NCI-H748 (cell line): Measurements from ENCODE around the gene PRKD2.
A peak's percentile ranks its signal among the peaks of the same experiment; 100 is the strongest.

Source experiments
- DNase-seq: peaks from one replicate; lab custom pipeline; 2025; ENCODE audit not compliant: unreplicated experiment; lab: John Stamatoyannopoulos, UW

Gene PRKD2

DNA sequence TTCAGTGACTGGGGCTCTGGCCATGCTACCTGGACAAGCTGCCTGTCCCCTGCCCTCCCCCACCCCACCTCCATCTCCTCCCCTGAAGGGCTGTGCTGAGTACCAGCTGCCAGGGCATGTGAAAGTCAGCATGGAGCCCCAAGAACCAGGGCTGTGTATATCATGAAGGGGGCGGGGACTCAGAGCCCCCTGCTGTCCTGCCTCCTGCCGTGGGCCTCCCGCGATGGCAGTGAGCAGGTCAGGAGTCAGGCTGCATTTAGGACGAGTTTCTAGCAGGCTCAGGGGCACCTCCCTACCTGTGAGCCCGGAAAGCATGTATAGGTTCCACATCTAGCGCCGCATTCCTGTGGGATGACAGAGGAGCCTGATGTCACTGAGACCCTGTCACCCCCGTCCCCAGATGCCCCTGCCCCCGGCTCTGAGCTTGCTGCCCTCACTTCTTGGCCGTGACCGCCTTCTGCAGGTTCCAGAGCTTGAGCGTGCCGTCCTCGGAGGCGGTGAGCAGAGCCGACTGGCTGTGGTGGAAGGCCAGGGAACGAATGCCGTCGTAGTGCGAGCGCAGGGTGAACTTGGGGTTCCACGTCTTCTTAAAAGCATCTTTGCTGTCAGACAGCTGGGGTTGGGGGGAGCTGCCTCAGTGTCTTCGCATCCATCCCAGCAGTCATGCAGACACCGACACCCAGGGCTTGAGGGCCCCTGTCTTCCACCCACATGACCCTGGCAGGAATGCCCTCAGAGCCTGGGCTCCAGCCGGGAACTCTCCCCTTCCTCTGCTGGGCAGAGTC, 8.3 kb upstream of the PRKD2 start:
- no peak for DNase-seq

DNA sequence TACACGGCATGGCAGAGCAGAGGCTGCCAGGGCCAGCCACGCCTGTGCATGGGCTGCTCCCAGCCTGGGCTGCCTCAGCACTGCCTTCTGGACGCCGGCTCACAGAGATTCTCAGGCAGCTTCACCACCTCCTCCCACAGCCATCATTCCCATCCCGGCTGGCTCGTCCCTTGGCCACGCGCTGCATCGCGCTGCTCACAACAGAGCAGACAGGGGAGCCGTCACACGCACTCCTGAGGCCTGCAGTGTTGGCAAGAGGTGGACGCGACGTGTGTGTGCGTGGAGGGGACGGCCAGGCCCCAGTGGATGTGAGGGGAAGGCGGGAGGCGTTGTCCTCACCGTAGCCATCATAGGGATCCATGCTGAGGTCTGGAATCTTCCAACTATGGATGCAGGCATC, 7.6 kb upstream of the PRKD2 start:
- DNase-seq, result no peak

DNA sequence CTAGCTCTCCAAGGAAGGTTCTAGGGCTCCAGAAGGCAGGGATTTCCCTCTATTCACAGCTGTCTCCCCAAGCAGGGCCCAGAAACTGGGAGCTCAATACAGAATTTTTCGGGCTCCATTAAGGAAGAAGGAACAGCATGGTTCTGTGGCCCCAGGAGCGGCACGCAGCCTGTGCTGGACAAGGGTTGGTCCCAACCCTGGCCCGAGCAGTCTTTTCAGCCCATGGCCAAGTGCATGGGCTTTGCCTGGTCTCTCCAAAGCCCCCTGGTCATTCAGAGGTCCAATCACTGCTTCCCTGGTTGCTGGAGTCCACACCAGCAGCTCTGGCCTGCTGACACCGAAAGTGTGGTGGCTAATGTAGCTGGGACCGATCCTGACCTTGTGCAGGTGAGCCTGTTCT, 6.6 kb upstream of the PRKD2 start:
- no peak for DNase-seq

DNA sequence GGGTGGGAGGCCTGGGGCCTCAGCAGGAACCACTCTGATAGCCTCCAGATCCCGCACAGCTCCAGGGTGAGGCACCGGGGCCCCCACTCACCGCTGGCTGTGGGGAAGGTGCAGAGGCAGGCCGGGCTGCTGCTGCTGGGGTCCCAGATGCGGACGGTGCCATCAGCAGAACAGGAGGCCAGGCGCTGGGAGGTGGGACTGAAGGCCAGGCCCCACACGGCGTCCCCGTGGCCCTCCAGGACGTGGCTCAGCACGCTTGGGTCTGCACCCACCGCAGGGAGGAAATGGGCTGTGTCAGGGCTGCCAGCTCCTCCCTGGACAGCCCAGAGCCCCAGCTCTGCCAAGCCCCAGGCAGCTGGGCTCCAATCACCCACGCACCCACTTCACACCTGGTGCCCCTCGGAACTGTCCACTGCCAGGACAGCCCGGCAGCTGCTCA, 6.1 kb upstream of the PRKD2 start:
- DNase-seq, result no peak

DNA sequence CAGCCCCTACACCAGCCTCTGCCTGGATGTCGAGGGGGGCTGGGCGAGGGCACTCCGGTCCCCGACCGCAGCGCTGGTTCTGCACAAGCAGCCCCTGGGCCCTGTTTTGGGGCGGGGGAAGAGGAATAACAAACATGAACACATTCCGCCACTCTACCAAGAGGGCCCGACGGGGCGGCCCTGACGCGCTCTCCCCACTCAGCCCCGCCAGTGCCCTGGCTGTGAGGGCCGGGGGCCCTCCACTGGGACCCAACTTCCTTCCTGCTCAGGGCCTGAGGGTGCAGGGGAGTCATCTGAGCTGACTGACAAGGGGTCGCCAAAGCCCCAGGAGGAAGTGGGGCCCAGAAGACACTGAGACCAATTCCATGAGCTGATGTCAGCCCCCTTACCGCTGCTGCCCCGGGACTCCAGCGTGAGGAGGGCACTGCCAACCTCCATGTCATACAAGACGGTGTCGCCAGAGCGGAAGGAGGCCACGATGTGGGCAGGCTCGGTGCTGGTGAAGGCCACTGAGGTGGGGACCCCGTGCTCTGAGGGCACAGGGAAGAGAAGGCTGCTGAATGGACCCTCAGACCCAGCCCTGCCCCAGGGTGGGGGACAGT, 5.6 kb upstream of the PRKD2 start:
- DNase-seq, result no peak

DNA sequence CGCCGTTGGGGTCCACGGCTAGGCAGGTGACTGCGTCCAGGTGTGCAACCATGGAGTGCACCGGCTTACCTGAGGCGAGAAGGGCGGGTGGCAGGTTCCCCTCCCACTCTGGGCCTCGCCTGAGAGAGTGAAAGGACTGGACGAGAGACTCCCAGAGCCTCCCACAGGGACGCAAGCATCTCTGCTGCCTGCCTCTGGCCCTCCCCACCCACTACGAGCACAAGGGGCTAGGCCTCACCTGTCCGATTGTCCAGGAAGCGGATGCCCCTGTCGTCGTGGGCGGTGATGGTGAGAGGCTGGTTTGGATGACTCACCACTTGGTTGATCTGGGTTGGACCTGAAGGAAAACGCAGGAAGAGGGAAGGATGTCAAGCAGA, 5.1 kb upstream of the PRKD2 start:
- DNase-seq, result no peak

DNA sequence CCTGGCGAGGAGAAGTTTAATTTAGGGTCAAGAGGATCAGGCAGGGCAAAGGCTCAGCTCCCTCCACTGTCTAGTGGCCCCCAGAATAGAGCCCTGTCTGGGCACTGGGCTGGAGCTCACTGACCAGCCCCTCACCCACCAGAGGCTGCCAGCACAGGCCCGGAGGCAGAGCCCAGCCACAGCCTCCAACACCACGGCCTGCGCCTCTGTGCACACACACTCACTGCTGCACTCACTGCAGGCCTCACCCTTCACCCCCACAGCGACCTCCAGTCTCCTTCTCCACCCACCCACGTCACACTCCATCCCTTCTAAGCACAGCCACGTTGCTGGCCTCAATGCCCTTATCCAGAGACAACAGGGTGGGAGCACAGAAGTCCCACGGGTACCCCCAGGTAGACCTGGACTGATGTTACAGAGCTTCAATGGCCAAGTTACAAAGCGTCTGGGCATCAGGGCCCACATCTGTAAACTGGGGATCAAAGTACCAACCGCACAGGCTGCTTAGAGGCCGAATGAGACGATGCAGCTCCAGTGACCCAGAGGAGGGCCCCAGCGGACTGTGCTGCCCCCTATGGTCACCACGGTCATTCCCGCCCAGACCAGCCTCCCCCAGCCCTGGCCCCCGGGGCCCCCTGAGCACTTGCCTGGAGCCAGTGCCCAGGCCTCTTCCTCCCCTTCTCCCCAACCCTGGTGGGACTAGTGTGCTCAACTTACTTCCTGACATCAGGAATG, 4.5 kb upstream of the PRKD2 start:
- DNase-seq, result no peak

DNA sequence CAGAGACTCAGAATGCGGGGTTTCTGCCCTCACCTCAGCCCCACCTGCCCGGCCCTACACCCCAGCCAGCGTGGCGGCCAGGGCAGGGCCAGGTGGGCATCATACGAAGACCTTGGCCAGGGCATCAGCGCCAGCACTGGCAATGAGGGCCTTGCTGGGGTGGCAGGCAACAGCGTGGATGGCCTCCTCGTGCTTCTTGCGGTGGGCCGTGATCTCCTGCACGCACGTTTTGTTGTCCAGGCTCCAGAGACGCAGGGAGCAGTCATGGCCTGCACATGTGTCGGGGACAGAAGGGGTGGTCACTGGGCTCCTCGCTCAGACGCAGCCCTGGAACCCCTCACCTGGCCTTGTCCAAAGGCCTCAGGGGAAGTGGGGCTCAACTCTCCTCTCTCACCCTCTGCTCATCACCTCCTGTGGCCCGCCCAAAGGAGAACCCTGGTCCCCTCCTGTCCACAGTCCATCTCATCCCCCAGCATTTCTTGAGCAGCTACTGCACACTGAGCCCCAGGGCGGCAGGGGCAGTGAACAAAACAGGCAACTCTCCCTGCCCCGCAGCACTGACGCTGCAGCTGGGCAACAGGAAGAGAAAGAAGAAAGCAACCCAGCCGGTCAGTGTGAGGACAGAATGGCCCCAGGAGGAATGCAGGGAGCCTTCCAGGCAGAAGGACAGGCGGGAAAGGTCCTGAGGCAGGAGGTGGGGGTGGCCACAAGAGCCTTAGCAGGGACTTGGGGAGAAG, 3.8 kb upstream of the PRKD2 start:
- DNase-seq, result no peak

DNA sequence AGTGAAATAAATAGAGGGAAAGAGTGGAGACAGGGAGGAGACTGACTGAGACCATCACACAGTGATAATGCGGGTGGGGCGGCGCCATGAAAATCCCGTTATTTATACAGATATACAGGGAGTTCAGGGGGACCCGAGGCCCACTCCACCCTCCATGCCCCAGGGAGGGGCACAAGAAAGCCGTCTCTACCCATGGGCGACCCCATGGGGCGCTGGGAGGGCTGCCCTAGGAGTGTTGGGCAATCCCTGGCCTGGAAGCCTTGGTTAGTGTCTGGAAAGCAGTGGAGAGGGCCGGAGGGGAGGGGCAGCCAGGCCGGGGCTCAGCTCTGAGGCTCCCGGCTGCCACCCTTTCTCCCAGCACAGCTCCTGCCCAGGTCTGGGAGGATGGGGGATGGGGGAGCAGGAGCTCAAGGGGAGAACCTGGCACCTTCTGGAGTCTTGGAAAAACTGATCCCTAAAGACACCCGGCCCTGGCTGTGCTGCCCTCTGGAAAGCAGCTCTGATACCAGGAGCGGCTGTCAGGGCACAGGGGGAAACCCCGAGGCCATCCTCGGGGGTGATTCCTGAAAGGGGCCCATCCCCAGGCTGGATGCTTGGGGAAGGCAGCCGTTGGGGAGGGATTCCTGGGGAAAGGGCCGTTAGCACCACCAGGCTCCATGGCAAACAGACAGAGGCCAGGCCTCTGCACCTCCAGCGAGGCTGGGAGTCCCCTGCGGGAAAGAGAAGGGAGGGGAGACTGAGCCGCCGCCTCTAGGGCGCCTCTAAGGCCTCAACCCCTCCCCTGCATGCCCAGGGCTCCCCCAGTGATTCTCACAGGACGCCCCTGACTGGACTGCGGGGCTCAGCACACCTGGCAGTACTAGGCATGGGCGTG, 3.0 kb upstream of the PRKD2 start:
- no peak for DNase-seq

DNA sequence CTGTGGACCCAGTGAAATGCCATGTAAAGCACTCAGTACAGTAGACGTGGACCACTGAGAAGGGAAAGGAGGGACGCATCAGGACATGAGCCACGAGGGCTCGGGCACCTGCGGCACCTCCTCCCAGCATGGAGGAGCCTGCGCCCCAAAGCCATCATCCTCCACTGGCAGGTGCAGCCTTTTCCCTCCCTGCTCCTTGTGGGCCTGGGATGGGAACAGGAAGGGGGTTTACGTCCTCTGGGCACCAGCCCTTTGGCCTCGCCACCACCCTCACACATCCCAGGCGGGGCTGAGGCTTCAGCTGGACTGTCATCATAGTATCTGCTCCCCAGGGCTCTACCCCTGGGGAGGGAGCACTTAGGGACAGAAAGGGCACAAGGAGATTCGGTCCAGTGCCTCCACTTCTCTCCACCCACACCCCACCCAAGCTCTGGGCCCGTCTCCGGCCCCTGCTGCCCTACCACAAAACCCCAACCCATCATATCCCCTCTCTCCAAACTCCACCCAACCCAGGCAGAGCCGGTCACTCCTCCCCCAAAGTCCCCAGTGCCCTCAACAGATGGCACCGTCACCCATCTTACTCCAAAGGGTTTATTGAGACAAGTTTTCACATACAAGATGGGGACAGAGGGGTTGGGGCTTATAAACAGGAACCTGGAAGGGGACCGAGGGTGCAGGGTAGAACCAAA, 2.2 kb upstream of the PRKD2 start:
- DNase-seq, result no peak

DNA sequence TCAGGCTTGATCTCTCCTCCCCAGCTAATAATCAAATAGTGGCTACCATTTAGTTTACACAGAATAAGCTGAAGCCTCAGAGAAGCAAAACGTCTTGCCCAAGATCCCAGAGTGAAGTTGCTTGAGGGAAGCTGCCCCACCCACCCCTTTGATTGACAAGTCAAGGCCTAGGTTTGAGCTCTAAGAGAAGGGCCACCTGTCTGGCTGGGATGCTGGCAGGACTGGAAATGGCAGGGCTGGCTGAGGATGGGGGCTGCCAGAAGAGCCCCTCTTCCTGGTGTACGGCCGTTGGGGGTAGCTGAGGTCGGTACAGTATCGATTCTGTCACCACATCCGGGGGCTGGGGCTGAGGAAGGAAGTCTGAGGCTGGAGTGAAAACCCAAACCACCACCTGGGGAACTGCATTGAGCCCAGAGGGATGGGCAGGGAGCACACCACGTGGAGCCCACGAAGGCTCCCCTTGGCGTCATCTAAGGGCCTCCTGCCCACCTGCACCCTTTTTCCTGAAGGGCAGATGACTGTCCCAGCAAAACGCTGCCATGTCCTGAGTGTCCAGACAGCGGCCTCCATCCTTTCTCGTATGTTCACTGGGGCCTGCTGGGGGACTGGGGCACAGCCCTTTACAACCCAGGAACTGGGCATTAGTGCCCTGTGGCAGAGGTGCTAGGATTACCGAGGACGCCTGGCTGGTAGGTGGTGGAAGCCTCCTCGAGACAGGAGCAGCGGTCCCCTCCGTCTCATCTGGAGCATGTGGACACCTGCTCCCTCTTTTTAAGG, 1.4 kb upstream of the PRKD2 start:
- peak; percentile 32 for DNase-seq

DNA sequence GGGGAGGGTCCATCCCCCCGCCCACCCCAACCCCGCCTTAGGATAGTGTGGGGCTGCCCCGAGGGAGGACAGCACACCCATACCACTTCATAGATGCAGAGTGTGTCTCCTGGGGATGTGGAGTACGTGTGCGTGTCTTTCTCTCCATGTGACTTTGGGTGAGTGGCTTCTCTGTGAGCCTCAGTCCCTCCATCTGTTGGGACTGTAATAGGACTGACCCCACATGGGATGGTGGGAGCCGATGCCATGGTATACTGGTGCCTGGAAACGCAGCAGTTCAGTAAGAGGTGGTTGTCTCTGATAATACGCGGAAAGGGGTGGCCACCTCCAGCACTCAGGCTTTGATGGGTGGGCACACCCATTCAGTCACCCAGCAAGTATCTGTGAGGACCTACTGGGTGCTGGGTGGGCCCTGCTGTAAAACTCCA, 816 bp upstream of the PRKD2 start:
- DNase-seq, result no peak

DNA sequence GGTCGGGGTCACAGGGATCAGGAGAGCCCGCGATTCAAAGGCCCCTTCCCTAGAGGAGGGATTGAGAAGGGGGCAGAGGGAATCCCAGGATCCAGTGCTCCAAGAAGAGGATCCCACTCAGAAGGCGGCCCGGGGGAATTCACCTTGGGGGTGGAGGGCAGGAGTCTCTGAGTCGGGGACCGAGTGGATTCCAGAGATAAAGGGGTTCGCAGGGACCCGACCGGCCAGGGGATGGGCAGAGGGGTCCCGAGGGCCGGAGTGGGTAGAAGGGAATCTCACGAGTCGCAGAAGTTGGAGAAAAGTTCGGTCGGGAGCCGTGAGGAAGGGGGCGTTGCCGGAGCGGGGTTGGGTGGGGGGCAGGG, 261 bp downstream of the PRKD2 start:
- no peak for DNase-seq

DNA sequence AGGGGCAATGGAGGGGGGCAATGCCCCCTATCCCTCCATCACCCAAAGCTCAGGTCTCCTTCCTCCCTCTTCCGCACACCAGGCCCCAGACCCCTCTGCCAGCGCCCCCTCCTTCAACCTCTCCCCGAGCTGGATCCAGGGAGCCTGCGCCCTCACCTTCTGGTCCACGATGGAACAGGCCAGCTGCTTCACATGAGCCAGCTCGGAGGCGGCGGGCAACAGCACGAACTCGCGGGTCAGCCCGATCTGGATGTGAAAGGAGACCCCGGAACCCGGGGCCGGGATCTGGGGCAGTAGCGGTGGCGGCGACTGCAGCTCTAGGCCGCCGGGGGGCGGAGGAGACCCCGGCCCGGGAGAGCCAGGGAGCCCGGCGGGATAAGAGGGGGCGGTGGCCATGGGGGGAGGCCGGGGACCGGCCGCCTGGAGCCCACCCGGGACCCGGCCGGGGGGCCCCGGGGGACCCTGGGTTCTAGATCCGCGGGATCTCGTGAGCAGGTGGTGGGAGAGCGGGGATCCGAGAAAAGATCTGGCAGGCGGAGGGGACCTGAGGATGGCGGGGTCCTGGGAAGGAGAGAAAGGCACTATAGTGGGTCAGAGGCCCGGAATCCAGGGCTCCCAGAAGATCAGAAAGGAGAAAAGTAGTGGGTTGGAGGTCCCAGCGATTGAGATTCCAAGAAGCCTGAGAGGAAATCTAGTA, 791 bp downstream of the PRKD2 start:
- peak; percentile 43 for DNase-seq

DNA sequence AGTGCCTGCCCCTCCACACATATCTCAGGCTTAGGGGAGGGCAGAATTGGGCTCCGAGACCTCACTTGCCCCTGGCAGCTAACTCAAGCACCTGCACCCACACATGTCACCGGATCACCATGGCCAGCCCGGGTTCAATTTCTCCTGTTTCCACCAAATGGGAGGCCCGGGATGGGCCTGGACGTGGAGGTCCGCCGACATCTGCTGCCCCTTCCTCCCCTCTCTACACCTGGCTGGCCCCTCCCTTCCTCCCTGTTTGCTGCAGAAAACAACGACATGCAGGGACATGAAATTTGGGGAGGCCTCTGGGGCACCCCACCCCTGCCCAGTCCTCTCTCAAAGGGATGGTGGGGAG, 1.3 kb downstream of the PRKD2 start:
- DNase-seq, result no peak

DNA sequence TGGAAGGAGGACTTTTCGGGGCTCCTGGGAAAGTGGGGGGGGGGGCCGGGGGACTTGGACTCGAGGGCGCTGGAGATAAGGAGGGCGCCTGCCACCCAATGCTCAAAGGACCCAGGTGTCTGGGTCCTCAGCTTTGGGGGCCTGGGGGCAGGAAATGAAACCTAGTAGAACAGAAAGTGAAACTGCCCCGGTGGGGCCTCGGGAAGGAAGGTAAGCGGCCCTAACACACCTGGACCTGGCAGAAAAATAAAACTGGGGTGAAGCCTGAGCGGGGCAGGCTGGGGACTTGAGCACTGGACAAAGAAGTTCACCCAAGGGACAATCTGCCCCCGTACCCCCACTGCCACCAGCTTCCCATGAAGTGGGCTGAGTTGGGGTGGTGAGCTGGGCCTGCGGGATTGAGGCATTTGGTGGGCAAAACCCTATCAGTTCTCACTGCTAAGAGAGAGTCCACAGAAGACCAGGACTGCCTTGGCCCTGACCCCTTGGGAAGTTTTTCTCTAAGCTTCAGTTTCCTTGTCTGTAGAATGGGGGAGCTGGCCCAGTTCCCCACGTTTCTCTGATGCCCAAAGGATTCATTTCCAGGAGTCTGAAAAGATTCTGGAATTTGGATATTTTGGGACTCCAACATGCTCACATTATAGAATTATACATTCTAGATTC, 2.3 kb downstream of the PRKD2 start:
- DNase-seq, result no peak

DNA sequence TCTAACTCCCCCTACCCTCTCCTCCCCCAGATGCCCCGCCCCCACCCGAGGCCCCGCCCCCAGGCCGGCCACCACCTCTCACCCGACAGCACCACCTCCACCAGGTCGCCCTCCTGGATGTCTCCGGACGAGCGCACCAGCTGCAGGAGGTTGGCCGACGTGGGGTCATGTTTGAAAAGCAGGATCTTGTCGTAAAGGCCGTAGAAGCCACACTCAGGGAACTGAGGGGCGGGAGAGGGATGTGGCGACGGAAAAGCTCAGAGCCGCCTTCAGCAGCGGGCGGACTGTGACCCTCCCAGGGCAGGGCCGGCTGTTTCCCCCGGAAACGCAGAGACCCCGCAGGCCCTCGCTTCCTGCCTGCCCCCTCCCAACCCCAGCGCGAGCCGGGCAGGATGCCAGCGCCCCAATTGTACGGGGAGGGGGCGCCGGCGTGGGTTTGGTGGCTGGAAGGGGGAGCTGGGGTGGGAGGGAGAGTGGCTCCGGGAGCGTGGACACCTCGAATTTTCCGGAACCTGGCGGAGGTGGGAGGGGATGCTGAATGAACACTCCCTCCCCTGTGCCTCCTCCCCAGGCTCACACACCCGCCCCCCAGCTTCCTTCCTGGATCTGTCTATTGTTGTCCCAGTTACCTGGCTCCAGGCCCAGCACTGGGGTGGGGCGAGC, 3.0 kb downstream of the PRKD2 start:
- peak; percentile 92 for DNase-seq
